ENCODE results near the gene ALOX15. TPM values are rescaled to one million over a fixed set of nuclear protein-coding genes. Genes with fewer than 3 reads are reported as not detected.
"Not testable (repeated sequence)": the region's sequence is repeated elsewhere in the genome, so short reads cannot be mapped to it uniquely, and the experiment has no call there.

Gene ALOX15
- total RNA-seq, 1 experiment from 2014 or later: not detected

GRCh38 chr17:4604111-4604644 is 37.3 kb downstream of the ALOX15 start:
- in situ Hi-C loops (cut with HindIII; ENCODE audit: low pct_unique_long_range_greater_than_20kb, low sequenced_read_pairs): no loop called here
- peak; percentile 57 for DNase-seq (ENCODE audit: low read depth, low spot score)

GRCh38 chr17:4602041-4602440 is 39.4 kb downstream of the ALOX15 start:
- DNase-seq (ENCODE audit: low read depth, low spot score): no peak
- in situ Hi-C loops (cut with HindIII; ENCODE audit: low pct_unique_long_range_greater_than_20kb, low sequenced_read_pairs): no loop called here

- in situ Hi-C loops (cut with HindIII; ENCODE audit: low pct_unique_long_range_greater_than_20kb, low sequenced_read_pairs): no loop called here
These were observed 40.2 kb downstream of the ALOX15 start for GRCh38 chr17:4601326-4601725.

GRCh38 chr17:4600563-4600962 is 40.9 kb downstream of the ALOX15 start:
- in situ Hi-C loops (cut with HindIII; ENCODE audit: low pct_unique_long_range_greater_than_20kb, low sequenced_read_pairs): no loop called here

More at GRCh38 chr17:4601326-4601725, 40.2 kb downstream of the ALOX15 start:
- no peak for DNase-seq (ENCODE audit: low read depth, low spot score)

GRCh38 chr17:4599505-4600281 is 41.8 kb downstream of the ALOX15 start:
- no peak for DNase-seq (ENCODE audit: low read depth, low spot score)
- in situ Hi-C loops (cut with HindIII; ENCODE audit: low pct_unique_long_range_greater_than_20kb, low sequenced_read_pairs): no loop called here

More at GRCh38 chr17:4600563-4600962, 40.9 kb downstream of the ALOX15 start:
- no peak for DNase-seq (ENCODE audit: low read depth, low spot score)

- in situ Hi-C loops (cut with HindIII; ENCODE audit: low pct_unique_long_range_greater_than_20kb, low sequenced_read_pairs): no loop called here
These were observed 42.5 kb downstream of the ALOX15 start for GRCh38 chr17:4598776-4599504.

GRCh38 chr17:4597975-4598374 is 43.5 kb downstream of the ALOX15 start:
- in situ Hi-C loops (cut with HindIII; ENCODE audit: low pct_unique_long_range_greater_than_20kb, low sequenced_read_pairs): no loop called here
- DNase-seq (ENCODE audit: low read depth, low spot score): no peak

More at GRCh38 chr17:4598776-4599504, 42.5 kb downstream of the ALOX15 start:
- DNase-seq (ENCODE audit: low read depth, low spot score): no peak

GRCh38 chr17:4596636-4597380 is 44.7 kb downstream of the ALOX15 start:
- DNase-seq (ENCODE audit: low read depth, low spot score): no peak
- in situ Hi-C loops (cut with HindIII; ENCODE audit: low pct_unique_long_range_greater_than_20kb, low sequenced_read_pairs): no loop called here

- DNase-seq (ENCODE audit: low read depth, low spot score); in situ Hi-C loops (cut with HindIII; ENCODE audit: low pct_unique_long_range_greater_than_20kb, low sequenced_read_pairs): not testable (repeated sequence)
These were observed 45.7 kb downstream of the ALOX15 start for GRCh38 chr17:4595685-4596342.

GRCh38 chr17:4594931-4595684 is 46.4 kb downstream of the ALOX15 start:
- in situ Hi-C loops (cut with HindIII; ENCODE audit: low pct_unique_long_range_greater_than_20kb, low sequenced_read_pairs): no loop called here
- DNase-seq (ENCODE audit: low read depth, low spot score): no peak

- in situ Hi-C loops (cut with HindIII; ENCODE audit: low pct_unique_long_range_greater_than_20kb, low sequenced_read_pairs): no loop called here
These were observed 47.1 kb downstream of the ALOX15 start for GRCh38 chr17:4594406-4594805.

GRCh38 chr17:4593021-4593421 is 48.5 kb downstream of the ALOX15 start:
- in situ Hi-C loops (cut with HindIII; ENCODE audit: low pct_unique_long_range_greater_than_20kb, low sequenced_read_pairs): no loop called here
- DNase-seq (ENCODE audit: low read depth, low spot score): no peak

More at GRCh38 chr17:4594406-4594805, 47.1 kb downstream of the ALOX15 start:
- DNase-seq (ENCODE audit: low read depth, low spot score): no peak

- in situ Hi-C loops (cut with HindIII; ENCODE audit: low pct_unique_long_range_greater_than_20kb, low sequenced_read_pairs): no loop called here
- DNase-seq (ENCODE audit: low read depth, low spot score): no peak
These were observed 49.1 kb downstream of the ALOX15 start for GRCh38 chr17:4592240-4593005.

- DNase-seq (ENCODE audit: low read depth, low spot score): peak; percentile 22
- in situ Hi-C loops (cut with HindIII; ENCODE audit: low pct_unique_long_range_greater_than_20kb, low sequenced_read_pairs): no loop called here
These were observed 49.9 kb downstream of the ALOX15 start for GRCh38 chr17:4591529-4591928.

GRCh38 chr17:4590981-4591453 is 50.5 kb downstream of the ALOX15 start:
- in situ Hi-C loops (cut with HindIII; ENCODE audit: low pct_unique_long_range_greater_than_20kb, low sequenced_read_pairs): no loop called here
- no peak for DNase-seq (ENCODE audit: low read depth, low spot score)

GRCh38 chr17:4590042-4590441 is 51.4 kb downstream of the ALOX15 start:
- DNase-seq (ENCODE audit: low read depth, low spot score); in situ Hi-C loops (cut with HindIII; ENCODE audit: low pct_unique_long_range_greater_than_20kb, low sequenced_read_pairs): not testable (repeated sequence)

All from SK-MEL-5 (cell line).